ENCODE results near the gene PPP3R1.
"Not testable (repeated sequence)": the region's sequence is repeated elsewhere in the genome, so short reads cannot be mapped to it uniquely, and the experiment has no call there.

PPP3R1 gene

GRCh38 chr2:68190991-68191731, 61.2 kb downstream of the PPP3R1 start:
- in situ Hi-C loops (cut with MboI; ENCODE audit: low sequenced_read_pairs) = no loop called here

GRCh38 chr2:68189991-68190784, 62.1 kb downstream of the PPP3R1 start:
- in situ Hi-C loops (cut with MboI; ENCODE audit: low sequenced_read_pairs) = no loop called here

- in situ Hi-C loops (cut with MboI; ENCODE audit: low sequenced_read_pairs) = no loop called here
Observed at GRCh38 chr2:68188831-68189230, 63.5 kb downstream of the PPP3R1 start.

- in situ Hi-C loops (cut with MboI; ENCODE audit: low sequenced_read_pairs) = no loop called here
Observed at GRCh38 chr2:68187329-68187728, 65.0 kb downstream of the PPP3R1 start.

GRCh38 chr2:68185541-68186164, 66.7 kb downstream of the PPP3R1 start:
- in situ Hi-C loops (cut with MboI; ENCODE audit: low sequenced_read_pairs) = no loop called here

GRCh38 chr2:68182902-68183301, 69.4 kb downstream of the PPP3R1 start:
- in situ Hi-C loops (cut with MboI; ENCODE audit: low sequenced_read_pairs) = no loop called here

- in situ Hi-C loops (cut with MboI; ENCODE audit: low sequenced_read_pairs) = no loop called here
Observed at GRCh38 chr2:68178954-68179627, 73.2 kb downstream of the PPP3R1 start.

GRCh38 chr2:68178432-68178831, 73.9 kb downstream of the PPP3R1 start:
- in situ Hi-C loops (cut with MboI; ENCODE audit: low sequenced_read_pairs) = no loop called here

GRCh38 chr2:68177541-68177940, 74.8 kb downstream of the PPP3R1 start:
- in situ Hi-C loops (cut with MboI; ENCODE audit: low sequenced_read_pairs) = no loop called here

- in situ Hi-C loops (cut with MboI; ENCODE audit: low sequenced_read_pairs) = no loop called here
Observed at GRCh38 chr2:68176657-68177056, 75.7 kb downstream of the PPP3R1 start.

GRCh38 chr2:68175210-68175609, 77.1 kb downstream of the PPP3R1 start:
- in situ Hi-C loops (cut with MboI; ENCODE audit: low sequenced_read_pairs) = not testable (repeated sequence)

- in situ Hi-C loops (cut with MboI; ENCODE audit: low sequenced_read_pairs) = no loop called here
Observed at GRCh38 chr2:68172990-68173700, 79.2 kb downstream of the PPP3R1 start.

- in situ Hi-C loops (cut with MboI; ENCODE audit: low sequenced_read_pairs) = no loop called here
Observed at GRCh38 chr2:68172521-68172920, 79.8 kb downstream of the PPP3R1 start.

GRCh38 chr2:68171684-68172083, 80.6 kb downstream of the PPP3R1 start:
- in situ Hi-C loops (cut with MboI; ENCODE audit: low sequenced_read_pairs) = no loop called here

GRCh38 chr2:68171146-68171545, 81.2 kb downstream of the PPP3R1 start:
- in situ Hi-C loops (cut with MboI; ENCODE audit: low sequenced_read_pairs) = no loop called here

- in situ Hi-C loops (cut with MboI; ENCODE audit: low sequenced_read_pairs) = no loop called here
Observed at GRCh38 chr2:68169308-68169707, 83.0 kb downstream of the PPP3R1 start.

- in situ Hi-C loops (cut with MboI; ENCODE audit: low sequenced_read_pairs) = no loop called here
Observed at GRCh38 chr2:68167186-68167585, 85.1 kb downstream of the PPP3R1 start.

GRCh38 chr2:68163641-68164040, 88.7 kb downstream of the PPP3R1 start:
- in situ Hi-C loops (cut with MboI; ENCODE audit: low sequenced_read_pairs) = no loop called here

GRCh38 chr2:68158134-68158447, 94.2 kb downstream of the PPP3R1 start:
- in situ Hi-C loops (cut with MboI; ENCODE audit: low sequenced_read_pairs) = no loop called here

GRCh38 chr2:68157402-68158133, 94.8 kb downstream of the PPP3R1 start, which contains the start of gene PNO1:
Gene PNO1 (plus strand): TSS chr2:68157888. CDS start chr2:68157935, 47 bp downstream.
- in situ Hi-C loops (cut with MboI; ENCODE audit: low sequenced_read_pairs) = no loop called here
